ENCODE measurements around the gene NFYA. TPM values are rescaled to one million over a fixed set of nuclear protein-coding genes. Genes with fewer than 3 reads are reported as not detected.

Gene NFYA
- polyA plus RNA-seq, 1 donor from 2014 or later, result 22.1 TPM

GRCh38 chr6:41085182-41085581, 12.4 kb downstream of the NFYA start:
- Histone ChIP-seq H3K27ac (ENCODE audit: low read length) (no peak overlapping the region), H3K4me3 (ENCODE audit: low read length) (no peak overlapping the region), H3F3A (ENCODE audit: insufficient read depth, low read length, poor library complexity, severe bottlenecking) (no peaks in the 10 kb centered on the region), H3K9me3 (ENCODE audit: low read length) (no peaks in the 10 kb centered on the region), H4K20me1 (ENCODE audit: insufficient read depth) (no peaks in the 10 kb centered on the region), H3K4me2 (ENCODE audit: low read length) (no peak overlapping the region), H3K9ac (ENCODE audit: low read length) (no peak overlapping the region), H3K9me2 (ENCODE audit: insufficient read depth, low read length) (no peaks in the 10 kb centered on the region), H3K79me2 (replicated peaks; ENCODE audit: insufficient read depth, low read length) (no peaks in the 10 kb centered on the region), H3K27me3 (ENCODE audit: insufficient read depth, low read depth, low read length) (no peaks in the 10 kb centered on the region), H3K36me3 (ENCODE audit: insufficient read depth, low read length) (peaks cover 19% of the 10 kb centered on the region), H2AFZ (ENCODE audit: low read depth, low read length) (no peak overlapping the region)
- no peak for TF ChIP-seq TAF1 (IDR thresholded peaks at IDR 0.05; ENCODE audit: low read depth)
- no peak for TF ChIP-seq MXI1 (conservative IDR thresholded peaks at IDR 0.05; ENCODE audit: poor library complexity, severe bottlenecking)
- no peak for TF ChIP-seq SMC3 (conservative IDR thresholded peaks at IDR 0.05; ENCODE audit: poor library complexity)
- no peak for TF ChIP-seq RAD21 (conservative IDR thresholded peaks at IDR 0.05)
- TF ChIP-seq REST (IDR thresholded peaks at IDR 0.05; ENCODE audit: borderline replicate concordance), result no peak
- TF ChIP-seq EZH2 (IDR thresholded peaks at IDR 0.05; ENCODE audit: borderline replicate concordance, insufficient read depth, low read length, poor library complexity, severe bottlenecking), result no peak
- TF ChIP-seq CTCF (IDR thresholded peaks at IDR 0.05; ENCODE audit: poor library complexity, severe bottlenecking), result no peak
- no peak for TF ChIP-seq EP300 (conservative IDR thresholded peaks at IDR 0.05; ENCODE audit: poor library complexity, severe bottlenecking)
- no peak for TF ChIP-seq POLR2AphosphoS5 (IDR thresholded peaks at IDR 0.05)

- no peaks in the 10 kb centered on the region for H3K9me3 ChIP-seq (ENCODE audit: low read length)
- no peak overlapping the region for H3K9ac ChIP-seq (ENCODE audit: low read length)
- H3K27me3 ChIP-seq (ENCODE audit: insufficient read depth, low read depth, low read length), result no peaks in the 10 kb centered on the region
- no peaks in the 10 kb centered on the region for H3K79me2 ChIP-seq (replicated peaks; ENCODE audit: insufficient read depth, low read length)
- H3K9me2 ChIP-seq (ENCODE audit: insufficient read depth, low read length), result no peaks in the 10 kb centered on the region
- H4K20me1 ChIP-seq (ENCODE audit: insufficient read depth), result no peaks in the 10 kb centered on the region
- no peak overlapping the region for H2AFZ ChIP-seq (ENCODE audit: low read depth, low read length)
- H3K27ac ChIP-seq (ENCODE audit: low read length), result no peak overlapping the region
- no peak overlapping the region for H3K4me3 ChIP-seq (ENCODE audit: low read length)
- TF ChIP-seq CTCF (IDR thresholded peaks at IDR 0.05; ENCODE audit: poor library complexity, severe bottlenecking) (no peak), POLR2AphosphoS5 (IDR thresholded peaks at IDR 0.05) (no peak), EZH2 (IDR thresholded peaks at IDR 0.05; ENCODE audit: borderline replicate concordance, insufficient read depth, low read length, poor library complexity, severe bottlenecking) (no peak), MXI1 (conservative IDR thresholded peaks at IDR 0.05; ENCODE audit: poor library complexity, severe bottlenecking) (no peak), RAD21 (conservative IDR thresholded peaks at IDR 0.05) (no peak), REST (IDR thresholded peaks at IDR 0.05; ENCODE audit: borderline replicate concordance) (no peak), SMC3 (conservative IDR thresholded peaks at IDR 0.05; ENCODE audit: poor library complexity) (no peak), EP300 (conservative IDR thresholded peaks at IDR 0.05; ENCODE audit: poor library complexity, severe bottlenecking) (no peak), TAF1 (IDR thresholded peaks at IDR 0.05; ENCODE audit: low read depth) (no peak)
- no peak overlapping the region for H3K4me2 ChIP-seq (ENCODE audit: low read length)
- peaks cover 19% of the 10 kb centered on the region for H3K36me3 ChIP-seq (ENCODE audit: insufficient read depth, low read length)
- no peaks in the 10 kb centered on the region for H3F3A ChIP-seq (ENCODE audit: insufficient read depth, low read length, poor library complexity, severe bottlenecking)
Observed at GRCh38 chr6:41088451-41088850, 15.7 kb downstream of the NFYA start.

All from neural cell (in vitro differentiated cells).